Psoas muscle (tissue), 8 donors: Measurements from ENCODE around the gene CAPN2. TPM values are rescaled to one million over a fixed set of nuclear protein-coding genes. Genes with fewer than 3 reads are reported as not detected.
A peak's percentile ranks its signal among the peaks of the same experiment; 100 is the strongest.

Source experiments
- ATAC-seq, 4 donors: fragments of 200-7000 bp; cut with Tn5 transposase; one replicate each; pipeline ENCODE4 v1.9.1; 2020; ENCODE audit warnings: moderate library complexity in 3 of 4, mild to moderate bottlenecking in 2 of 4
- DNase-seq, 2 donors: peaks; one replicate each; pipeline ENCODE4 v3.0.0-alpha.2; 2020
- H3K27ac ChIP-seq: fragments of 200-600 bp; one replicate; pipeline ENCODE4 v1.8.0; 2022
- H3K27me3 ChIP-seq, 3 donors: fragments of 200-600 bp in 1 of 3; one replicate each; pipeline versions ENCODE4 v1.6.1 to v1.8.0; 2013 to 2022; ENCODE audit warnings: low read length in 2 of 3, mild to moderate bottlenecking in 2 of 3, moderate library complexity in 1 of 3; ENCODE audit not compliant: insufficient read depth in 3 of 3
- H3K36me3 ChIP-seq, 2 donors: fragments of 200-600 bp in 1 of 2; one replicate each; pipeline versions ENCODE4 v1.6.1 to v1.8.0; 2013 to 2022; ENCODE audit warnings: low read depth in 1 of 2, mild to moderate bottlenecking in 1 of 2, moderate library complexity in 1 of 2; ENCODE audit not compliant: insufficient read depth in 1 of 2
- H3K4me1 ChIP-seq: fragments of 200-600 bp; one replicate; pipeline ENCODE4 v1.8.0; 2022
- H3K4me3 ChIP-seq: fragments of 200-600 bp; one replicate; pipeline ENCODE4 v1.8.0; 2022; ENCODE audit warnings: mild to moderate bottlenecking
- H3K9me3 ChIP-seq: fragments of 200-600 bp; one replicate; pipeline ENCODE4 v1.8.0; 2022
- WGBS, 3 donors: extraction: QIAGEN DNeasy Blood & Tissue Kit; methylation state at CpG; one replicate each; pipeline versions ENCODE4 v1.1.6 to v1.1.7; 2013; 5-methylcytosine and 5-hydroxymethylcytosine counted together
- intact Hi-C, 2 donors: fragments of 100-400 bp; cut with DNase I; formaldehyde crosslinking; loops; one replicate each; pipeline versions ENCODE4 v1.11.0 to v1.14.2; 2022
- polyA plus RNA-seq, 3 donors: library from polyadenylated mRNA; stranded (reverse); fragments of 200-250 nt; gene quantifications; one replicate each; pipeline ENCODE4 v1.2.3, GENCODE V29; 2013
- total RNA-seq, 4 donors: library from RNA; stranded (reverse); fragmentation: NEBNext Ultra II Directional in 2 of 4; extraction: Animal tissue kit (Norgen Biotek cat#: 25700) in 2 of 4; gene quantifications; one replicate each; pipeline versions ENCODE4 v1.2.1 to v1.2.4, GENCODE V29; 2021 to 2023
- TF ChIP-seq, protein P1 (sequence below): fragments of 200-600 bp; IDR thresholded peaks from one replicate; pipeline ENCODE4 v1.8.0; 2022; ENCODE audit warnings: antibody characterized with exemption
- donor health status: healthy with polysubstance abuse.
- donor health status: DM: no; HTN: no; CAD: no; lungs with moderate emphysema.
- donor health status: Bipolar disorder and iron deficiency.
- donor health status: healthy.
- donor health status: DM: yes; HTN: yes; CAD: no.
- donor health status: DM: no; HTN: no; CAD: no.
- donor health status: DM: no; HTN: no; CAD: no.
- donor health status: DM: yes; HTN: yes; CAD: no.

The CAPN2 gene
- total and polyA plus RNA-seq, 7 donors = 47.6 to 157 (median 105) TPM

DNA sequence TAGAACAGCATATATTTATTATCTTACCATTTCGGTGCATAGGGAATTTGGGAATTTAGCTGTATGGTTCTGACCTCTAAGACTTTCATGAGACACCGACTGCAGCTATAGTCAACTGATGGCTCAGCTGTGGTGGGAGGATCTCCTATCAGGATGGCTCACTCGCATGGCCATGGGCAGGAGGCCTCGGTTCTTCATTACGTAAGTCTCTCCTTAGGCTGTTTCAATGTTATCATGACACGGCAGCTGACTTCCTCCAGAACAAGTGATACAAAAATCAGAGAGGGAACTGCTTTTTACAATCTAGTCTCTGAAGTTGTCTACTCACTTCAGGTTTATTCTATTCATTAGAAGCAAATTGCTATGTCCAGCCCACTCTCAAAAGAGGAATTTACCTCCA lies 33.5 kb upstream of the CAPN2 start:
- no peak overlapping the region for H3K27ac ChIP-seq
- no peaks in the 10 kb centered on the region for H3K9me3 ChIP-seq
- no peak for ATAC-seq
- TF ChIP-seq, protein P1, sequence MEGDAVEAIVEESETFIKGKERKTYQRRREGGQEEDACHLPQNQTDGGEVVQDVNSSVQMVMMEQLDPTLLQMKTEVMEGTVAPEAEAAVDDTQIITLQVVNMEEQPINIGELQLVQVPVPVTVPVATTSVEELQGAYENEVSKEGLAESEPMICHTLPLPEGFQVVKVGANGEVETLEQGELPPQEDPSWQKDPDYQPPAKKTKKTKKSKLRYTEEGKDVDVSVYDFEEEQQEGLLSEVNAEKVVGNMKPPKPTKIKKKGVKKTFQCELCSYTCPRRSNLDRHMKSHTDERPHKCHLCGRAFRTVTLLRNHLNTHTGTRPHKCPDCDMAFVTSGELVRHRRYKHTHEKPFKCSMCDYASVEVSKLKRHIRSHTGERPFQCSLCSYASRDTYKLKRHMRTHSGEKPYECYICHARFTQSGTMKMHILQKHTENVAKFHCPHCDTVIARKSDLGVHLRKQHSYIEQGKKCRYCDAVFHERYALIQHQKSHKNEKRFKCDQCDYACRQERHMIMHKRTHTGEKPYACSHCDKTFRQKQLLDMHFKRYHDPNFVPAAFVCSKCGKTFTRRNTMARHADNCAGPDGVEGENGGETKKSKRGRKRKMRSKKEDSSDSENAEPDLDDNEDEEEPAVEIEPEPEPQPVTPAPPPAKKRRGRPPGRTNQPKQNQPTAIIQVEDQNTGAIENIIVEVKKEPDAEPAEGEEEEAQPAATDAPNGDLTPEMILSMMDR = no peak
- H3K27me3 ChIP-seq = peaks cover 0 to 2% (median 0%) of the 10 kb centered on the region in 3 donors
- H3K4me3 ChIP-seq = no peak overlapping the region
- H3K4me1 ChIP-seq = no peaks in the 10 kb centered on the region
- DNase-seq = no peak
- no peaks in the 10 kb centered on the region for H3K36me3 ChIP-seq
- 82 to 85% (median 84%) methylated on average over 6 of the region's 6 CpGs for WGBS, 3 donors
- intact Hi-C loops = loop anchor here in 1 of 2 donors (5.0 kb wide), 1 partner anchor 147 kb away; no protein-coding TSS in a partner anchor

DNA sequence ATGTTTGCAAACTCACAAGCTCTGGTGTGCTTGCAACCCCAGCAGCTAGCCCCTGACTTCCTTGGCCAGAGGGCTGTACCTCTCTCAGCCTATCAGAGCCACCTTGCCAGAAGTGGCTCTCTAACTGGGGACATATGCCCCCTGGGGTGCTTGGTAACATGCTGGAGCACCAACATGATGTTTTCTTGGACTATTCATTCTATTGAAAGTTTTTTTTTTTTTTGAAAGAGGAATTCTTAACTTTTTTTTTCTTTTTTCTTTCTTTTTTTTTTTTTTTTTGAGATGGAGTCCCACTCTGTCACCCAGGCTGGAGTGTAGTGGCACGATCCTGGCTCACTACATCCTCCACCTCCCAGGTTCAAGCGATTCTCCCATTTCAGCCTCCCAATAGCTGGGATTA lies 32.2 kb upstream of the CAPN2 start:
- H3K4me1 ChIP-seq = no peaks in the 10 kb centered on the region
- peaks cover 0 to under 1% (median 0%) of the 10 kb centered on the region in 3 donors for H3K27me3 ChIP-seq
- H3K9me3 ChIP-seq = no peaks in the 10 kb centered on the region
- H3K27ac ChIP-seq = no peak overlapping the region
- DNase-seq (no peak), ATAC-seq (no peak)
- 94 to 96% (median 95%) methylated on average over 2 of the region's 2 CpGs for WGBS, 3 donors
- H3K4me3 ChIP-seq = no peak overlapping the region
- TF ChIP-seq, protein P1 = no peak
- no peaks in the 10 kb centered on the region for H3K36me3 ChIP-seq
- intact Hi-C loops = loop anchor here (5.0 kb wide), 2 partner anchors 148 to 548 kb away; no protein-coding TSS in a partner anchor

DNA sequence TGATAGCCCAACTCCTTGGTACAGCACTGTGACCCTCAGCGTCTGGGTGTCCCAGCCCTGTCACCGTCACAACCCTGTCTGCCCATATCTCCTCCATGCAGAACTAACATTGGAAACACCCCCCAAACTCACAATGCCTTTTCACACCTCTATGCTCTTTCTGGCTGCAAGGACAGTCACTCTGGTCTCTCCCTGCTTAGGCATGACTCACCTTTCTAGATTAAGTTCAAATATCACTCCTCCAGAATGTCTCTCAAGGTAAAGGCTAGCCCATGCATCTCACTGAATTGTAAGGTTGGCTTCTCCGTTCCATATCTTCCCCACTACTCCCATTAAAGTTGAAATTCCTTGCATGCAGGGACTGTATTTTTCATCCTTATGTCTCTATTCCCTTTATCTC lies 29.8 kb upstream of the CAPN2 start:
- 86% methylated on average over 3 of the region's 3 CpGs for WGBS, 3 donors
- TF ChIP-seq, protein P1 = no peak

DNA sequence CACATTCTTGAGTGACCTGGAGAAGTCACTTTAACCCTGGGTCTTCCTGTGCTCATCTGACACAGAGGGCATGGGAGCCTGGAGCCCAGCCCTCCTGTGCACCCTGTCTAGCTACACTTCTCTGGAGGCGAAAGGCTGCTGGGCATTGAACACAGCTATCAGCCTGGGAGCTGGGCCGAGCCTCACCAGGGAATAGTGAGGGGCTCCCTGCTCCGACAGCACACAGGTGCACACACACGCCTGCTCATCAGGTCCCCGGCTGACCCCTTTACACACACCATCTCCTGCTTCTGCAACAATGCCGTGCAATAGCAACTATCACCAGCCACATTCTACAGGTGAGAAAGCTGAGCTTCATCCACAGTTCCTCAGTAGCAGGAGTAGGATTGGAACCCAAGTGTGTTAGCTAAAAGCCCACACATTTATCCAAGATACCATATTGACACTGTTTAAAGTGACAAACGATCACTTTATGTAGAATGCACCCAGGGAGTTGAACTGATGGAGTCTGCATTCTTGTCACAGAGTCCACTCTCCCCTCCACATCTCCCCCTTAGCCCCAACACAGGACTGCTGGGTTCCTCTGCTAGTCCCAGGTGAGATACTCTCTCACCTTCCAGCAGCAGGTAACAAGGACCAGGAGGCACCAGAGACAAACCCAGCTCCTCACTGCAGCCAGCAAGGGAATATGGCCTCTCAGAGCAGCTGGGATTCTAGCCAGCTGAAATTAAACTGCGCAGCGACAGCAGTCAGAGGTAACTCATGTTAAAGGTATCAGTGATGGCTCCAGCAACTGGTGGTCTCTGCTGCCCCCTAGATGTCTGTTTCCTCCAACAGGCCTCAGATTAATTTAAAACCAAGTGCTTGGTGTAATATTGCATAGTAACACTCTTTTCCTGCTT lies 28.5 kb upstream of the CAPN2 start:
- H3K4me3 ChIP-seq = no peak overlapping the region
- 55 to 62% (median 58%) methylated on average over 9 of the region's 9 CpGs for WGBS, 3 donors
- TF ChIP-seq, protein P1 = peak; percentile 70
- H3K9me3 ChIP-seq = no peaks in the 10 kb centered on the region
- intact Hi-C loops = loop anchor here (2.0 to 5.0 kb wide), 3 partner anchors 152 to 552 kb away; no protein-coding TSS in a partner anchor
- H3K36me3 ChIP-seq = no peaks in the 10 kb centered on the region
- ATAC-seq (peak; percentile 56 to 85 (median 78)), DNase-seq (peak; percentile 37 to 68)
- H3K4me1 ChIP-seq = no peaks in the 10 kb centered on the region
- H3K27ac ChIP-seq = no peak overlapping the region
- no peaks in the 10 kb centered on the region for H3K27me3 ChIP-seq

More for the DNA sequence above, 29.8 kb upstream of the CAPN2 start:
- ATAC-seq = no peak
- H3K4me1 ChIP-seq = no peaks in the 10 kb centered on the region
- DNase-seq = no peak
- H3K4me3 ChIP-seq = no peak overlapping the region
- H3K27ac ChIP-seq = no peak overlapping the region
- no peaks in the 10 kb centered on the region for H3K27me3 ChIP-seq
- intact Hi-C loops = loop anchor here (5.0 kb wide), 2 partner anchors 150 to 550 kb away; no protein-coding TSS in a partner anchor
- no peaks in the 10 kb centered on the region for H3K9me3 ChIP-seq
- H3K36me3 ChIP-seq = no peaks in the 10 kb centered on the region
